Stimulated activated CD4-positive, alpha-beta T cell treated with anti-CD3 and anti-CD28 coated beads, Interleukin-4, amount 100 ng/mL, for 1 hour (primary cell): ENCODE measurements around the gene SYNJ1.
"Not testable (repeated sequence)": the region's sequence is repeated elsewhere in the genome, so short reads cannot be mapped to it uniquely, and the experiment has no call there.

ENCODE experiments used
- DNase-seq: peaks from one replicate; pipeline ENCODE4 v3.0.0-alpha.2; 2020

SYNJ1 gene

DNA sequence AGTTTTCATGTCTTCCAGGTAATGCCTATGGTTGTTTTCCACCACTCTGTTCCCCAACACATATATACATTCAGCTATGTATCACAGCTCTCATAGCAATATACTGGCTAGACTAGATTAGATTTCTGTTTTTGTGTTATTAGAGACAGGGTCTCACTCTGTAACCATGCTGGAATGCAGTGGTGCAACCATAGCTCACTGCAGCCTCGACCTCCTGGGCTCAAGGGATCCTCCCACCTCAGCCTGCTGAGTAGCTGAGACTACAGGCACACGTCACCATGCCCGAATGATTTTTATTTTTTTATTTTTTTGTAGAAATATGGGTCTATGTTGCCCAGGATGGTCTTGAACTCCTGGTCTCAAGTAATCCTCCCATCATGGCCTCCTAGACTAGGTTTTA is 37.7 kb downstream of the SYNJ1 start:
- no peak for DNase-seq

DNA sequence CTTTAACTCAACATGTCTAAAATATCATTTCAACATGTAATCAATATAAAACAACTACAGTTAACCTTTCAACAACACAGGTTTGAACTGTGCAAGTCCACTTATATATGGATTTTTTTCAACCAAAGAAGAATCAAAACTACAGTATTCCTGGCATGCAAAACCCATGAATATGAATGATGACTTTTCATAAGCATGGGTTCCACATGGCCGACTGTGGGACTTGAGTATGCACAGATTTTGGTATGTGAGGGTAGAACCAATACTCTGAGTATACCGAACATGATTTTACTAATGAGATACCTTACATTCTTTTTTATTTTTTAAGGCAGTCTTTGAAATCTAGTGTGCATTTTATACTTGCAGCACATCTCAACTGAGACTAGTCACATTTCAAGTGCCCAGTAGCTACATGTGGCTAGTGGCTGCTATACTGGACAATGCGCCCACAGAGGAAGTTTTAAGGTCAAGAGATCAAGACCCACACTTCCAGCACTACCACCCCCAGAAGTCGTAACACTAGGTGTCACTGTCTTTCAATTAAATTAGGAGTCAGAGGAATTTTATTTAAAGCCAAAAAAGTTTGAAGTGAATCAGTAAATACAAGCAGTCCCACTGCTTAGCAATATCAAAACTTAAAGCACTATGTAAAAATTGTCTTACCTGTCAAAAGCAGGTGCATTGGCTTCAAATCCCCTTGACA is 40.0 kb downstream of the SYNJ1 start:
- DNase-seq: no peak

DNA sequence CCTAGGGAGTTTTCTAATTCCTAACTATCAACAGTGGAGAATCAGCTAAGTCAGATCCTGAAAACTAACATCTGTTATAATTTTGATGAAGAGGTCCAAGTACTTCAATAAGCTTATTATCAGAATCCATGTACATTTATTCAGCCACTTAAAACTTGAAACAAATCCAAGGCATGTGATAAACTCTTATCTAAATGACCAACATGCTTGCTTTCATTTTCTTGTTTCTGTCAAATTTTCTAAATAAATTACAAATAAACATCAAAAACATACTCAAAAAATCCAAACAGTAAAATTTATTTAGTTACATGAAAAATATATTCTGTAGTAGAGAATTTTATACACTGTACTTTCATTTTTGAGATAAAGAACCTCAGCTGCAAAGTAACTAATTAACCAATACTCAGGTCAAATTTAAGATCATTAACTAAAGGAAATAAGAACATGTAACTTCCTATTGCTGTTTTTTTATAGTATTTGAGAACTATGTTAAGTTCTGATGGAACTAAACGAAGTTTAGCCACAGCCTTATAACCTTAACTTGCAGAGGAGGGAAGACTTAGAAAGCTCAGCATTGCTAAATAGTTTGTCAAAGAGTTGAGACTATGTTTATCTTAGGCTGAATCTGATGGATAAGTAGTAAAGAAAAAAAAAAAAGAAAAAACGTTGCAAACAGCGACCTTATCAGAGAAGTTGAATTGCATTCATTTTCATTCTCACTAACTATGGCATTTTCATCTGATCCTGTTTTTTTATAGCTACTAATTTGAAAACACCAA is 44.9 kb downstream of the SYNJ1 start:
- no peak for DNase-seq

DNA sequence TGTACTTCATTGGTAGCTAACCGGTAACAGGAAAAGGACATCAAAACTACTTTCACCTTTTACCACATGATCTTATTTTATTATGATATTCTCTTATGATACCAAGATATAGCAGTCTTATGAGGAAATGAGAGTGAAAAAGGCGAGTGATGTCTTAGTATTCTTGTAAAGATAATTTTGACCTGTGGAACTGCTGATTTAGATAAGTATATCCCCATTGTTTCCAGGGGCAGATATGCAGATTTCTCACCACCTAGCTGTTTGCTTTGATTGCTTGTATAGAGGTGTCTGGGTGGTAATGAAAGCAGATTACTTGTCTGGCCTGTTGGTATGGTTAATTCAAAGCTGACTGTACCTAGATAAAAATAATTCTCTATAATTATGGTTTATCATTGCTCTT is 53.1 kb downstream of the SYNJ1 start:
- no peak for DNase-seq

DNA sequence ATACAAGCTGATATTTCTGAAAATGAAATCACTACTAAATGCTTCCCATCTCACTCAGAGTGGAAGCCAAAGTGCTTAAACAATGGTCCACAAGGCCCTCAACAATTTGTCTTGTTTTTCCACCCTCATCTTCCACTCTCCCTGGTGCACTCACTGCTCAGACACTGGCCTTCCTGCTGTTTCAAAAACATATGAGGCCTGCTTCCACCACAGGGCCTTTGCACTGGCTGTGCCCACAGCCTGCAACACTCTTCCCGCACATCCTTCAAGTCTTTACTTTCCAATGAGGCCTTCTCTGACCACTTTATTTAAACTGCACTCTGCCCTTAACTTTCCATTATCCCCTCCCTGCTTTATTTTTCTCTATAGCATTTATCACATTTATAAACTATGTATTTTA is 53.8 kb downstream of the SYNJ1 start:
- no peak for DNase-seq

DNA sequence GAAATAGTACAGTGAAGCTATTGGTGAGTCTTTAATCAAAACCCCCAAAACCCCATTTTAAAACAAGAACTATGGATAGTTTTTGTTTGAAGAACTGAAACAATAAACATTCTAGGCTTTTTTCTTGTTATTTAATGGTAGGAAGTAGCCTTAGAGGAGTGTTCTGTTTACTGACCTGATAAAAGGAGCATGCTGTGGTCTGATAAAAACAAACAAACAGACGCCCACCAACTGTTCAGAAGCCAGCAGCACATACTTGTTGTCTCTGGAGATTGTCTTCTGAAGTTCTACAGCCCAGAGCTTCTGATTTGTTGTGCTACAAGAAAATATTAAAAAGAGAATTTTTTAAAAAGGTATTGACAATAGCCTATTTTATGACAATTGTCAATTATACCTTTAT is 61.6 kb downstream of the SYNJ1 start:
- no peak for DNase-seq

DNA sequence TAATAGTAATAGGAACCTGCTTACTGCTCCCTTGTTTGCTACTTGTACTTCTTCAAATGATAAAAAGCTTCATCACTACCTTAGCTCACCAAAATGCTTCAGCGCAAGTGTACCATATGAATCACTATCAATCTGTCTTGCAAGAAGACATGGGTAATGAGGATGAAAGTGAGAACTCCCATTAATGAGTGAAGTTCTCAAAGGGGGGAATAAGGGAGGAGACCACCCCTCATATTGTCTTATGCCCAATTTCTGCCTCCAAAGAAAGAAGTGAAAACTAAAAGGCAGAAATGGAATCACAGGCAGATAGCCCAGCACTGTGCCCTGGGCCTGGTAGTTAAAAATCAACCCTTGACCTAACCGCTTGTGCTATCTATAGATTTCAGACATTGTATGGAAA is 63.7 kb downstream of the SYNJ1 start:
- DNase-seq: not testable (repeated sequence)

DNA sequence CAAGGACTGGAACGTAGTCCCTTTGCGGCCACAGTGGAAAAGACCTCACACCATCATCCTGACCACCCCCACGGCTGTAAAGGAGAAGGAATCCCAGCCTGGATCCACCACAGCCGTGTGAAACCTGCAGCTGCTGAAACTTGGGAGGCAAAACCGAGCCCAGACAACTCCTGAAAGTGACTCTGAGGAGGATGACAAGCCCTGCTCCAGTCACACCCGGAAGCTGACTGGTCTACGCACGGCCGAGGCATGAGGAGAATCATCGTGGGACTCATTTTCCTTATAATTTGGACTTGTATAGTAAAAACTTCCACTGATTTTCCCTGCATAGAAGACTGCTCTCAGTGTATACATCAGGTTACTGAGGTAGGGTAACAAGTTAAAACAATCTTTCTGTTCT is 65.8 kb downstream of the SYNJ1 start:
- DNase-seq: not testable (repeated sequence)

DNA sequence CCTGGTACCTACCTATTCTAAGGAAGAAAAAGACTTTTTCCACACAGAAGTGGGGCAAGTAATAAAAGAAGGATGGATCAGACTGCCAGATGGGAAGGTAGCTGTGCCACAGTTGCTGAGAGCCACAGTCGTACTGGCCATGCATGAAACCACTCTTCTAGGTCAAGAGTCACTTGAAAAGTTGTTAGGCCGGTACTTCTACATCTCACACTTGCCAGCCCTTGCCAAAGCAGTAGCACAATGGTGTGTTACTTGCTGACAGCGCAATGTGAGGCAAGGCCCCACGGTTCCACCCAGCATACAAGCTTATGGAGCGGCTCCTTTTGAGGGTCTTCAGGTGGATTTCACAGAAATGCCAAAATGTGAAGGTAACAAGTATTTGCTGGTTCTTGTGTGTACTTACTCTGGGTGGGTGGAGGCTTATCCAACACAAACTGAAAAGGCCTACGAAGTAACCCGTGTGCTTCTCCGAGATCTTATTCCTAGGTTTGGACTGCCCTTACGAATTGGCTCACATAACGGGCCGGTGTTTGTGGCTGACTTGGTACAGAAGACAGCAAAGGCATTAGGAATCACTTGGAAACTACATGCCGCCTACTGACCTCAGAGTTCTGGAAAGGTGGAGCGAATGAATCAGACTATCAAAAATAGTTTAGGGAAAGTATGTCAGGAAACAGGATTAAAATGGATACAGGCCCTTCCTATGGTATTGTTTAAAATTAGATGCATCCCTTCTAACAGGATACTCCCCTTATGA is 66.6 kb downstream of the SYNJ1 start:
- DNase-seq: not testable (repeated sequence)

DNA sequence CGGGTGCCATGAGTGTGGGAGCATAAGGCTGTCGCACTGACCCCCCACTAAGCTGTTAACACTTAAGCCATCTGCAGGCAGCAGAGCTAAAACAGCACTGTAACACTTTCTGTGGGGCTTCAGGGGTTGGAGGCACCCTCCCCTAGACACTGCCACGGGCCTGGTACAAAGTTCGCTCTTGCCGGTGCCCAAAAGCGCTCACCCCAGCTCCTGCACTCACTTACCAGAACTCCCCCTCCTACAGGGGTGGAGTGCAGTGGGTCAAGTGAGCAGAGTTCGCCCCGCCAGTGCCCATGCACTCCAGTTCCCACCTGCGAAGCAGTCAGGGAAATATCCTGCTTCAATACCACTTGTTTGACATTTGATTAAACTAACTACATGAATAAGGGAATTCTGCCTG is 69.3 kb downstream of the SYNJ1 start:
- no peak for DNase-seq

DNA sequence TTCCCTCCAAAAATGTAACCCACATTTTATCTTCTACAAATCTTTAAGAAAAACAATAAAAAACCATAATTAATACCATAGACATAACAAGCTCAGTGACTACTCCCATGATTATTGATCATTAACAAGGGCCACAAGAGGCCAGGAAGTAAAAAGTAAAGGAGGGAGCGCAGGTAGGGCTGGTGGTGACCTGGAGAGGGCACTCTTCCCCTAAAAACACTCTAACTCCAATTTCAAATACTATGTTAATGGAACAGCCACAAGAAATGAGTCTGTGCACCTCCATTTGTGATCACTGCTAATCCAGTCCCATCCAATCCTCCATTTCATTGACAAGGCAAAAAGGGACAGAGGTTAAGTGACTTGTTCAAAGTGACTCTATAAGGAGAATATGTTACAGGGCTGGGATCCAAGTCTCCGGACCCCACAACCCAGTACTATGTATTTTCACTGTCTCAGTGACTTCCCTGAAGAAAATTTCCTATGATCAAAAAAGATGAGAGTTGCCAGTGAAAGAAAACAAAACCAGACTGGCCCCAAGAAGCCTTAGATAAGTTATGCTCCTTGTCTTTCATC is 74.4 kb downstream of the SYNJ1 start:
- DNase-seq: peak; percentile 10

DNA sequence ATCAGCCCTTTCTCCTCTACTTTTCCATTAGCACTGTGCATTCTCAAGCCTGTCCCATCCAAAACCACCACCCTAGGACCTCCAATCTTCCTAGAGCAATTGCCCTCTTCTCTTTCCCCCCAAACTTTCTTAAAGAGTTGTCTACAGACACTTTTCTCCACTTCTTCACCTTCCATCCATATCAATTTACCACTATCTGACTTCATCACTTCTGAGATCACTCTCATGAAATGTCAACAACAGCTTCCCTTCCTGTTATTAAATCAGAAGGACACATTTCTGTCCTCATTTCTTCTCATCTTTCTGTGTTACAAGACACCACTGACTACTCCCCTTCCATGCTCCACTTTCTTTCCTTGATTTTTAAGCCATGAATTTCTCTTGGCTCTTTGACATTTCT is 79.6 kb downstream of the SYNJ1 start:
- DNase-seq: no peak

DNA sequence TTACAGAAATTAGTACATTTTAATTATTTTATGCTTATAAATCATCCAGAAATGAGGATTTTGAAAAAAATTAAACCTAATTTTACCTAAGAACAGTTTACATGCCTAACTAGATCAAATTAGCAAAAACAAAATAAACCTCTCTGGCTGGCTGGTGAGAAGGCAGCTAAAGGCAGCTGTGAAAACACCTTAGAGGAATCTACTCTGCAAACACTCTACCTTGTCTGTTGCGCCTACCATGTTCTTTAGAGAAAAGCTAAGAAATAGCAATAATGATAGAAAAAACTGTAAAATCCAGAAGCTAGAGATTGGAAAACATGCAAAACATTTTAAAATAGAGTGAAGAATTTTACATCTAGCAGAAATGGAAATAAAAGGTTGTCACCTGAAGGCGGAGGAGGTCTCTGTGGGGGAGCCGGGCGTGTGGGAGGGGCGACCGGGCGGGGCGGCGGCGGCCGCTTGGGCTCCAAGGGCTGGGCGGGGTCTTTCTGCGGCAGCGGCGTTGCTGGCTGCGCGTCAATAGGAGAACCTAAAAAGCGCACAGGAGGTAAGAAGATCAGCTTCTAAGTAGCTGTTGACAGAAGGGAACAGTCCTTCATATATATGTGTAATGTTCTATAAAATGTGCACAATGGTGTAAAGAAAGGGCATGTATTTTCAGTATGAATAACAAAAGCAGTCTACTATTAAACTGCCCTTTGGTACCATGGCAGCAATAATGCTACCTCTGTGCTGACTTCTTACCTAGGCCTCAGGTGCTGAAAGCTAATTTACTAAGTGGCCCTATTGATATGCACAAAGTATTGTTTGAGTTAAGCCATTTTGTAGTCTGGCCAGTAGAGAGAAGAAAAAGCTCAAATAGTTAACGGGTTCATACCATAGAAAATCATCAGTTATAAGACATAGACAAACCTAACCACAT is 82.3 kb downstream of the SYNJ1 start:
- DNase-seq: no peak

DNA sequence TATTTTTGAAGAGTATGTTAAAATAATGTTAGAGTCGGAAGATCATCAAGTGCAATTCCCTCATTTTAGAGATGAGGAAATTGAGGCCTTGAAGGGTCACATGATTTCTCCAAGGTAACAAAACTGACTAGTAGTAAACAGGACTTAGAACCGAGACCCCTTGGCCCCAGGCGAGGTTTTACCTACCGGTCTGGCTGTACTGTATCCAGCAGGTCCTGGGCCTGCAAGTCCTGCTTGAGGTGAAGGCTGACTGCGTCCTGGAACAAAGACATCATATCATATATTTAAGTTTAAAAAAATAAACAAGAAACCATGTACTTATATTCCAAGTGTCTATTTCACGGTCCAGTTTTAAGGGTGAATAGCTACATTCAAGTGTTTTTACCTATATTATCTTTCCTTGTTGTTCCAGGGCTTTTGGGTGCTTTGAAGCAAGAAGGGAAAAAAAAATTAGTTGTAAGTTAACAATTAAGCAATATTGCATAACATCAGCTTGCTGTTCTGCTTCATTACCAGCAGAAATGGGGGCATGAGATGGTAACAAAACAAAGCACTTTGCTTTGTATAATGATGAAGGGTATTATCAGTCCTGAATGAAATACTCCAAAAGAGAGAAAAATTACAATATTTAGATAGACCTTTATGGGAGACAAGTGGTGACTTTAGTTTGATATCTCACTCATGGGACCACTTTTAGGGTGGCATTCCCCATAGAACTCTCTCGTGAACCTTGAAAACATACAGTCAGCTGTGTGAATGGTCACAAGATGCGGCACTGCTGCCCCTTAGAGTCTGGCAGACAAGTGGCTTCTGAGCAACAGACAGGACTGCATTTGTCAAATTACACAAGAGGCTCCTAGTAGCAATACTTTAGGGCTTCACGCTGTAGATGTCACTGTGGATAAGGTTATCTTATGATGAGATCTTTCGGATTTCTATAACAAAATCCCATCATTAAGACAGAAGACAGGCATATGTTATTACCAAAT is 85.8 kb downstream of the SYNJ1 start:
- no peak for DNase-seq

DNA sequence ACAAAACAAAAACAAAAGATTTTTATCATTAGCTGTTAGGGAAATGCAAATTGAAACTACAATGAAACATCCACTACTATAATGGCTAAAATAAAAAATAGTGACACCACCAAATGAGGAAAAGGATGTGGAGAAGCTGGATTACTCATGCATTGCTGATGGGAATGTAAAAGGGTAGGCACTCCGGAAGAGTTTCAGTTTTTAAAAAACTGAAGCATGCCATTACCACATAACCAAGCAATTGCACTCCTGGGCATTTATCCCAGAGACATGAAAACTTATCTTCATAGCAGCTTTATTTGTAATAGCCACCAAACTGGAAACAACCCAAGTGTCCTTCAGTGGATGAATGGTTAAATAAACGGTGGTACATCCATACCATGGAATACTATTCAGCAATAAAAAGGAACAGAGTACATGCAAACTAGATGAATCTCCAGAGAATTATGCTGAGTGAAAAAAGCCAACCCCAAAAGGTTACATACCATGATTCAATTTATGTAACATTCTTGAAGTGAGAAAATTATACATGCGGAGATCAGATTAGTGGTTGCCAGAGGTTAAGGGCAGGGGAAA is 101.1 kb downstream of the SYNJ1 start:
- DNase-seq: no peak

DNA sequence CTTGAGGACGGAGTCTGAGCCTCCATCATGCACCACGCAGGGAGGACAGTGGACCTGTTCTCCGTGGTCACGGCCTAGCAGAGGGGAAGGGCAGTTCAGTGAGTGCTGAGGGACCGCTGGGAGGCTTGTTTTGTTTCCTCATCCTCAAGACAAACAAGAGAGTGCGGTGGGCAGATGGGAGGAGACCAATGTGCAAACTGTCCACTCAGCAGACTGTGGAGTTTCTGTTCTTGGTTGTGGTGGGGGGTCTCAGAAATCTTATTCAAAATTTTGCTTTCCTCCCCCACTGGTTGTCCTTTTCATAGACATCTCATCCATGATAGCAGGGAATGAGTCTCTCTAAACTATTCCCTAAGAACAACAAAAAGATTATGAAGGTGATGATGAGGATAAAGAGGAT is 109.6 kb downstream of the SYNJ1 start:
- DNase-seq: not testable (repeated sequence)

DNA sequence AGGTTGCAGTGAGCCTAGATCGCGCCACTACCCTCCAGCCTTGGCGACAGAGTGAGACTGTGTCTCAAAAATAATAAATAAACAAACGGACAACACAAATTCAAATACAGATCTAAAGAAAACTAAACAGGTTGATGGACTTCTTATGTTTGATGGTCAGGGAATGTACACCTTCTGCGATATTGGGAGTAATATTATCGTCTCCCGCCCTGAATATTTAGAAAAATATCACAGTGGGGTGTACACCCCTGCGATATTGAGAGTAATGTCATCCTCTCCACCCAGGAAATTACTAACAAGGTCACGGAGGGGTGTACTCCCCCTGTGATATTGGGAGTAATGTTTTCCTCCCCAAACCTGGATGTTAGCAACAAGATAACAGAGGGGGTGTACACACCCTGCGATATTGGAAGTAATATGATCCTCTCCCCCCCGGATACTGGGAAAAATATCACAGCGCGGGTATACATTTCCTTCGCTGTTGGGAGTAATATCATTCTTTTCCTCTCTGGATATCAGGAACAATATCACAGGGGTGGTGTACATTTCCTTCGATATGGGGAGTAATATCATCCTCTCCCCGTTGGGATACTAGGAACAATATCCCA is 114.3 kb downstream of the SYNJ1 start:
- DNase-seq: no peak

DNA sequence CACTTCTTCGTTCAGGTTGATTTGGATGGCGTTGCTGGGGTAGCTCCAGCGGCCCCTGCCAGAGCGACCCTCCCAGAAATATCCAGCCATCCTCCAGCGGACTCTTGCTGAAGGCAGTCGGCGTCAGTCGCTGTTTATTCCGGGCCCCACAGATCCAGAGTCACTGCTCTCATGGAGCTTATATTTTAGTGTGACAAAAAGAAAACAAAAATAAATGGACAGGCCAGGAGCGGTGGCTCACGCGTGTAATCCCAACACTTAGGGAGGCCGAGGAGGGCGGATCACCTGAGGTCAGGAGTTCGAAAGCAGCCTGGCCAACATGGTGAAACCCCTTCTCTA is 114.8 kb downstream of the SYNJ1 start:
- DNase-seq: no peak

DNA sequence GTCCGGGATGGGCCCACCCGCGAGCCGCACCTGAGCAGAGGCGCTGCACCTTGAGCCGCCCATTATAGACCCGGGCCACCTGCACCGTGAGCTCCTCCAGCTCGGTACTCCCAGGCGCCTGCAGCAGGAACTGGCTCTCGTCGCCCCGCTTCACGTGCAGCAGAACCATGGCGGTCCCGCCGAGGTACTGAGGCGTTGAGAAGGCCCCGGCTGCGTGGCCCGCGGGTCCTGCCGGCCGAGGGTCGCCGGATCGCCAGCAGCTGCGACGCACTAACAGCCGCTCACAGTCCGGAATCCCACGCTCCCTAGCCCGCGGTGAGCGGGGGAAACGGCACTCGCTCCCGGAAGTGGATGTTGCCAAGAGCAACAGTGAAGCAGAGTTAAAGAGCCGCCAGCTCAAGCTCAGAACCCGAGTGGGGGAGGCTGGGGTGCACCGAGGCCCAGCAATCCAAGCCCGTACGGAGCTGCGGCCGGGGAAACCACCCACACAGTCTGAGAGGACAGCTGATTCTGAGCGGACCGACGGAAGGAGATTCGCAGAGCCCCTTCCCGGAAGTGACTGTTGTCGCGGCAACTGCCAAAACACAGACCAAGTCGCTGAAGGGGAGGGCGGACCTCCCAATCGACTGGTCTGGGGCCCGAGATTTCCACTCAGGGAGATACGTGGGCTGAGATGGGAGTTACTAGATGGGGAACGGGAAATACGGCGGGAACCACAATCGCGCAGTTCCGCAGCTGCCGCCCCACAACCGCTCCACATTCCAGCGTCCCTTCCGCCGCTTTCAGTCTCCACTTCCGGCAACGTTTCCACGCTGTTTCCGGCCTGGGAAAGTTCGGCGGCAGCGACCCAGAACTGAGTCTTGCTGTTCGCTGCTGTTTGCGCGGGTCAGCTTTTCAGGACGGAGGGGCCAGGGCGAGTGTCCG is 115.5 kb downstream of the SYNJ1 start, which contains the start of gene CFAP298:
Gene CFAP298, minus strand, starts transcription at position 303 of the 924 bp plus-strand sequence. Its CDS starts 134 bp downstream, at position 169.
- peak; percentile 81 for DNase-seq
